GM12865 (cell line): Measurements from ENCODE around the gene PCNA.

ENCODE experiments used
- DNase-seq: peaks from one replicate; pipeline ENCODE4 v3.0.0; 2010; ENCODE audit warnings: low read depth
- H3K4me3 ChIP-seq: 2 replicates; pipeline ENCODE4 v1.5.1; 2011; ENCODE audit warnings: mild to moderate bottlenecking, low read depth, low read length, control low read depth
- TF ChIP-seq, protein P1 (sequence below): IDR thresholded peaks from 2 replicates; pipeline ENCODE4 v1.5.1; 2011; ENCODE audit warnings: low read length, control low read depth, low read depth, inconsistent platforms; ENCODE audit not compliant: insufficient read depth; ENCODE audit errors: missing control alignments

PCNA gene

GRCh38 chr20:5149892-5150225 lies 30.1 kb upstream of the PCNA start:
- no peak for DNase-seq
- TF ChIP-seq, protein P1, sequence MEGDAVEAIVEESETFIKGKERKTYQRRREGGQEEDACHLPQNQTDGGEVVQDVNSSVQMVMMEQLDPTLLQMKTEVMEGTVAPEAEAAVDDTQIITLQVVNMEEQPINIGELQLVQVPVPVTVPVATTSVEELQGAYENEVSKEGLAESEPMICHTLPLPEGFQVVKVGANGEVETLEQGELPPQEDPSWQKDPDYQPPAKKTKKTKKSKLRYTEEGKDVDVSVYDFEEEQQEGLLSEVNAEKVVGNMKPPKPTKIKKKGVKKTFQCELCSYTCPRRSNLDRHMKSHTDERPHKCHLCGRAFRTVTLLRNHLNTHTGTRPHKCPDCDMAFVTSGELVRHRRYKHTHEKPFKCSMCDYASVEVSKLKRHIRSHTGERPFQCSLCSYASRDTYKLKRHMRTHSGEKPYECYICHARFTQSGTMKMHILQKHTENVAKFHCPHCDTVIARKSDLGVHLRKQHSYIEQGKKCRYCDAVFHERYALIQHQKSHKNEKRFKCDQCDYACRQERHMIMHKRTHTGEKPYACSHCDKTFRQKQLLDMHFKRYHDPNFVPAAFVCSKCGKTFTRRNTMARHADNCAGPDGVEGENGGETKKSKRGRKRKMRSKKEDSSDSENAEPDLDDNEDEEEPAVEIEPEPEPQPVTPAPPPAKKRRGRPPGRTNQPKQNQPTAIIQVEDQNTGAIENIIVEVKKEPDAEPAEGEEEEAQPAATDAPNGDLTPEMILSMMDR, result no peak
- H3K4me3 ChIP-seq, result no peak overlapping the region

DNA sequence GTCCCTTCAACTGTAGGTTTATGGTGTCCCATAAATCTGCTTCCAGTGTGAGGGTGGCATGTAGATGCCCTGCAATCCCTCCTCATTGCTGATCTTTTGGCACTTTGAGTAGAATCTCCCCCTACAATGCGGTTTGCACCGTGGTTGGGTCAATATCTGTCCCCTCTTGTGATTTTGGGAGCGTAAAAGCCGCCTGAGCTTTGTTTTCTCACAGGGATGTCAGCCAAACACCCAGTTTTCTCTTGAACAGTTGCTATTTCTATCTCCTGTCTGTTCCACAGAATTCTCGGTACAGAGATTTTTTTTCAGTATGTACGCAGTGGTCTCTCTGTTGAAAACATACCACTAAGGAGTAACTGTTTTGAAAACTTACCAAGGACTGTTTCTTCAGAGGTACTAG lies 28.8 kb upstream of the PCNA start:
- DNase-seq, result no peak
- TF ChIP-seq, protein P1, result no peak
- no peak overlapping the region for H3K4me3 ChIP-seq

- DNase-seq, result no peak
- TF ChIP-seq, protein P1, result no peak
- no peak overlapping the region for H3K4me3 ChIP-seq
Observed at GRCh38 chr20:5146871-5147592, 27.3 kb upstream of the PCNA start.

GRCh38 chr20:5146099-5146668 lies 26.4 kb upstream of the PCNA start:
- TF ChIP-seq, protein P1, result no peak
- H3K4me3 ChIP-seq, result no peak overlapping the region
- no peak for DNase-seq

DNA sequence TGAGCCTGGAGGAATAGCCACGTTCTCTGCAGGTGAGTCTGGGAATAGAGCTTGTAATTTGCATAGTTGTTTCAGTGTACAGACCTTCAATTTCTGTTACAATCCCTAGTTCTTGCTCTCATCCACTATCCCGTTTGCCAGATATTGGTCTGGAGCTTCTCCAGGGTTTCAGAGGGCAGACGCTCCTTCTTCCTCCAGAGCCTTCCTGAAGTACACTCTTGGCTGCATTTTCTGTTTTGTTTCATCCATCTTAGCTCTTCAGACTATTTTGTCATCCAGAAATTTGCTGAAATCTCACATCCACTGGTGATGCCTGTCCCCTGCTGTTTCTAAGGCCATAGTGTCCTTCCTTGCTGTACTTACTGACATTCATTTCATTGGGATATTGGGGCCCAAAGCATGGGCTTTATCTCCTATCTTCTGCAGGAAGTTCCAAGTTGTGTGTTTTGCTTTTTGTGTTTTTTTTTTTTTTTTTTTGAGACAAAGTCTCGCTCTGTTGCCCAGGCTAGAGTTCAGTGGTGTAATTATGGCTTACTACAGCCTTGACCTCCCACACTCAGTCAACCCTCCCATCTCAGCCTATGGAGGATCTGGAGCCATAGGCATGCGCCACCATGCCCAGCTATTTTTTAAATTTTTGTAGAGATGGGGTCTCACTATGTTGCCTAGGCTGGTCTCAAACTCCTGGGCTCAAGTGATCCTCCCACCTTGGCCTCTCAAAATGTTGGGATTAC lies 25.8 kb upstream of the PCNA start:
- H3K4me3 ChIP-seq, result no peak overlapping the region
- TF ChIP-seq, protein P1, result no peak
- no peak for DNase-seq

- no peak overlapping the region for H3K4me3 ChIP-seq
- no peak for DNase-seq
- TF ChIP-seq, protein P1, result no peak
Observed at GRCh38 chr20:5143851-5144250, 24.1 kb upstream of the PCNA start.
